ENCODE data around the gene OTUB2.

The OTUB2 gene

DNA sequence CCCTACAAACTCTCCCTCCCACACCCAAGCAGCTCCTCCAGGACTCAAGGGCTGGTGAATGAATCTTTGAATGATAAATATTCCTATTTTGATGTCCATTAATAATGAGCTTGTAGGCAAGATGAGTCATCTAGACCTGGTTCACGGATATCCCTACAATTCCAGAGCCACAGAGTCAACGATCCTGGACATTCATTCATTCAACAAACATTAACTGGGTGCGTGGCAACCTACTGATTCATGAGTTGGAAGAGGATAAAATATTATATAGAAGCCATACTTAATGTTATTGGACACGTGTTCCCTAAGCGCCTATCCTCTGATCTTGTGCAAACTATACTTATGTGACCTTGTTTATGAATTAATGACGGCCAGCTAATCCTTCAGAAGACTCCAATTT lies 420 bp upstream of the OTUB2 start:
- Histone ChIP-seq H3K4me2 (ENCODE audit: low read length) (no peak overlapping the region; the same call in 1 of the 2 replicates), H3K27me3 (ENCODE audit: insufficient read depth, low read length) (no peaks in the 10 kb centered on the region), H3K79me2 (ENCODE audit: insufficient read depth, low read length) (no peaks in the 10 kb centered on the region), H3F3A (ENCODE audit: insufficient read depth, low read length) (no peaks in the 10 kb centered on the region), H3K9me3 (ENCODE audit: low read length) (no peaks in the 10 kb centered on the region), H2AFZ (ENCODE audit: low read length) (peak overlapping the region; percentile 61; the same call in 1 of the 2 replicates), H3K4me3 (ENCODE audit: low read depth, low read length, poor library complexity, severe bottlenecking) (peak overlapping the region; percentile 10), H3K9ac (ENCODE audit: low read length) (no peak overlapping the region), H3K4me1 (ENCODE audit: insufficient read depth, low read length, severe bottlenecking) (peaks cover 11% of the 10 kb centered on the region), H3K9me2 (ENCODE audit: low read depth, low read length) (no peaks in the 10 kb centered on the region), H4K20me1 (ENCODE audit: insufficient read depth, low read length) (no peaks in the 10 kb centered on the region), H3K36me3 (ENCODE audit: insufficient read depth, low read length) (no peaks in the 10 kb centered on the region), H3K27ac (ENCODE audit: low read depth, low read length, poor library complexity, severe bottlenecking) (no peak overlapping the region)
- TF ChIP-seq EZH2 (IDR thresholded peaks at IDR 0.05; ENCODE audit: borderline replicate concordance, low read length) = no peak
- TF ChIP-seq, protein P1, sequence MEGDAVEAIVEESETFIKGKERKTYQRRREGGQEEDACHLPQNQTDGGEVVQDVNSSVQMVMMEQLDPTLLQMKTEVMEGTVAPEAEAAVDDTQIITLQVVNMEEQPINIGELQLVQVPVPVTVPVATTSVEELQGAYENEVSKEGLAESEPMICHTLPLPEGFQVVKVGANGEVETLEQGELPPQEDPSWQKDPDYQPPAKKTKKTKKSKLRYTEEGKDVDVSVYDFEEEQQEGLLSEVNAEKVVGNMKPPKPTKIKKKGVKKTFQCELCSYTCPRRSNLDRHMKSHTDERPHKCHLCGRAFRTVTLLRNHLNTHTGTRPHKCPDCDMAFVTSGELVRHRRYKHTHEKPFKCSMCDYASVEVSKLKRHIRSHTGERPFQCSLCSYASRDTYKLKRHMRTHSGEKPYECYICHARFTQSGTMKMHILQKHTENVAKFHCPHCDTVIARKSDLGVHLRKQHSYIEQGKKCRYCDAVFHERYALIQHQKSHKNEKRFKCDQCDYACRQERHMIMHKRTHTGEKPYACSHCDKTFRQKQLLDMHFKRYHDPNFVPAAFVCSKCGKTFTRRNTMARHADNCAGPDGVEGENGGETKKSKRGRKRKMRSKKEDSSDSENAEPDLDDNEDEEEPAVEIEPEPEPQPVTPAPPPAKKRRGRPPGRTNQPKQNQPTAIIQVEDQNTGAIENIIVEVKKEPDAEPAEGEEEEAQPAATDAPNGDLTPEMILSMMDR (IDR thresholded peaks at IDR 0.05; ENCODE audit: low read length) = no peak

DNA sequence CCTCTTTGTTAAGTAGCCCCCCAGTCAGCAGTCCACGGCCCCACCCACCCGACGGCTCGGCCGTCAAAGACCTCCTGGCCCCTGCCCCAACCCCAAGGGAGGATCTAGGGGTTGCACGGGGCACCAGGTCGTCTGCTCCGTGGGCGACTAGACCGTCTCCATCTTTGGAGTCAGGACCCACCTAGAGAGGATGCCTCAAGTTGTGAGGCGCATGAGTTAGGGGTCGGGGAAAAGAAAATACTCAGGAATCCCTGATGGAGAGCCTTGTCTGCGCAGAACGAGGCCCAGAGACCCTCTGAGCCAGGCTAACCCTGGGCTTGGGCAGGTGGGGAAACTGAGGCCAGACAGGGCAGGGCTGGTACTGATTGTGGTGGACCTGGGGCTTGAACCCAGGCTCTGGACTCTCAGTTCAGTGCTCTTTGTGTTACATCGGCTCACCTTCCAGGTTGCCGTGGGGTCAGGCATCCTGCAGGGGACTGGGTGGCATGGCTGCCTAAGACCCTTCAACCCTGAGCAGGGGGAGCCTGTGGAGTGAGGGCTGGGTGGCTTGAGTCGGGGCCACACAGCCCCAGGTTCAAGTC lies 839 bp downstream of the OTUB2 start:
- H4K20me1 ChIP-seq (ENCODE audit: insufficient read depth, low read length) = no peaks in the 10 kb centered on the region
- no peak overlapping the region for H2AFZ ChIP-seq (ENCODE audit: low read length)
- H3K27me3 ChIP-seq (ENCODE audit: insufficient read depth, low read length) = no peaks in the 10 kb centered on the region
- H3K27ac ChIP-seq (ENCODE audit: low read depth, low read length, poor library complexity, severe bottlenecking) = no peak overlapping the region
- TF ChIP-seq EZH2 (IDR thresholded peaks at IDR 0.05; ENCODE audit: borderline replicate concordance, low read length) = no peak
- TF ChIP-seq, protein P1 (IDR thresholded peaks at IDR 0.05; ENCODE audit: low read length) = no peak
- H3K9ac ChIP-seq (ENCODE audit: low read length) = no peak overlapping the region; the same call in 1 of the 2 replicates
- H3K36me3 ChIP-seq (ENCODE audit: insufficient read depth, low read length) = no peaks in the 10 kb centered on the region
- H3K79me2 ChIP-seq (ENCODE audit: insufficient read depth, low read length) = no peaks in the 10 kb centered on the region
- no peaks in the 10 kb centered on the region for H3K9me2 ChIP-seq (ENCODE audit: low read depth, low read length)
- peak overlapping the region; percentile 66 for H3K4me3 ChIP-seq (ENCODE audit: low read depth, low read length, poor library complexity, severe bottlenecking)
- H3K4me1 ChIP-seq (ENCODE audit: insufficient read depth, low read length, severe bottlenecking) = peaks cover 11% of the 10 kb centered on the region
- peak overlapping the region; percentile 66 for H3K4me2 ChIP-seq (ENCODE audit: low read length)
- H3K9me3 ChIP-seq (ENCODE audit: low read length) = no peaks in the 10 kb centered on the region
- no peaks in the 10 kb centered on the region for H3F3A ChIP-seq (ENCODE audit: insufficient read depth, low read length)

DNA sequence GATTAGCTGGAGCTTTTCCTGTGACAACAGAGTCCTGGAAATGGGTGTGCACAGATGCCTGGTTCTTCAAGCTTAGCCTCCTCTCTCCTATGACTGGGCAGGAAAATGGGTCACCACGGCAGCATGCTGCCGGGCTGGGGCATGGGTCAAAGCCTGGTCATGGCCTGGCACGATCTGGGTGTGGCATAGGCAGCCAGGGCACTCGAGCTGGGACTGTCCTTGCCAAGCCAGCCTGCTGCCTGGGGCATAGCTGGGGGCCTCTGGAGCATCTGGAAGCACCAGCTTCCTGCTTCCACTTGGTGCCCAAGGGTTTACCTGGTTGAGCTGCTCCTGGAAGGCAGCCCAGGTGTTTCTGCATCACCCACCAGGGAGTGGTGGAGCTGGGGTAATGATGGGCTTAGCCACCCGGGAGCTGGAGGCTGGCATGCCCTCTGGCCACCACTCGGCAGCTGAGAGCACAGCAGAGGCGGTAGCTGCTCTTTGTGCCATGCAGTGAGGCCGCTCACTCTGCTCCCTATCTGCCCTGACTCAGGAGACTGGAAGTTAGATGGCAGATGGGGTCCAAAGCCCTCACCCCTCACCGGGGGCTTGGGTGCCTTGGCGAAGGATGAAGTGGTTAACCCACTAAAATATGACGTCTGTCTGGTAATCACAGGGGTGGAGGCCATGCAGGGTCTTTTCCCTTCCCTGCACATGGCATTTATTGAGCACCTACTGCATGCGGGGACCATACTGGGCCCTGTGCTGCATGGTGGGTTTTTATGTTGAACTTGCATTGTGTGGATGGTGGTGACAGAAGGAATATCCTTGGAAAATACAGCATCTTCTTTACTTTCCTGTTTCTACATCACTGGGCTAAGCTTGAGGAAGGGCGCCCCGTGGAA lies 1.7 kb downstream of the OTUB2 start:
- Histone ChIP-seq H3K4me3 (ENCODE audit: low read depth, low read length, poor library complexity, severe bottlenecking) (no peak overlapping the region), H3K79me2 (ENCODE audit: insufficient read depth, low read length) (no peaks in the 10 kb centered on the region), H3K9ac (ENCODE audit: low read length) (no peak overlapping the region), H3F3A (ENCODE audit: insufficient read depth, low read length) (no peaks in the 10 kb centered on the region), H3K36me3 (ENCODE audit: insufficient read depth, low read length) (no peaks in the 10 kb centered on the region), H3K27me3 (ENCODE audit: insufficient read depth, low read length) (no peaks in the 10 kb centered on the region), H3K27ac (ENCODE audit: low read depth, low read length, poor library complexity, severe bottlenecking) (no peak overlapping the region), H4K20me1 (ENCODE audit: insufficient read depth, low read length) (no peaks in the 10 kb centered on the region), H3K4me1 (ENCODE audit: insufficient read depth, low read length, severe bottlenecking) (peaks cover 11% of the 10 kb centered on the region), H3K9me2 (ENCODE audit: low read depth, low read length) (no peaks in the 10 kb centered on the region), H3K9me3 (ENCODE audit: low read length) (no peaks in the 10 kb centered on the region), H2AFZ (ENCODE audit: low read length) (no peak overlapping the region), H3K4me2 (ENCODE audit: low read length) (no peak overlapping the region)
- TF ChIP-seq, protein P1 (IDR thresholded peaks at IDR 0.05; ENCODE audit: low read length) = no peak
- TF ChIP-seq EZH2 (IDR thresholded peaks at IDR 0.05; ENCODE audit: borderline replicate concordance, low read length) = no peak
